Uterus (tissue), 2 donors: ENCODE results near the gene ZFAND3.

ENCODE experiments used
- CTCF ChIP-seq, 4 experiments: fragments of 200-600 bp in 2 of 4; fragments of 450-650 bp in 2 of 4; sonication (generic) in 2 of 4; IDR thresholded peaks; one replicate each; pipeline ENCODE4 v1.5.1; 2016 to 2019; ENCODE audit warnings: antibody characterized with exemption in 4 of 4, mild to moderate bottlenecking in 2 of 4, moderate library complexity in 1 of 4
- POLR2A ChIP-seq, 2 donors: fragments of 450-650 bp; IDR thresholded peaks; one replicate each; pipeline ENCODE4 v1.6.1; 2016; ENCODE audit warnings: antibody characterized with exemption in 2 of 2, mild to moderate bottlenecking in 1 of 2, moderate library complexity in 1 of 2

- TF ChIP-seq CTCF (IDR thresholded peaks at IDR 0.05) (no peak), POLR2A (IDR thresholded peaks at IDR 0.05) (no peak)
Measured at GRCh38 chr6:37941871-37942270, 122.3 kb downstream of the ZFAND3 start.
